Sigmoid colon (tissue), 7 donors: ENCODE data around the gene ENTPD2. TPM values are rescaled to one million over a fixed set of nuclear protein-coding genes. Genes with fewer than 3 reads are reported as not detected.

Experiments
- DNase-seq: peaks from one replicate; pipeline ENCODE4 v3.0.0-alpha.2; 2019
- H3K27ac ChIP-seq, 4 donors: fragments of 200-600 bp; sonication (generic); one replicate each; pipeline ENCODE4 v1.5.1; 2016 to 2019; ENCODE audit warnings: mild to moderate bottlenecking in 1 of 4
- H3K27me3 ChIP-seq, 3 donors: fragments of 200-600 bp; sonication (generic); one replicate each; pipeline ENCODE4 v1.5.1; 2019; ENCODE audit warnings: mild to moderate bottlenecking in 1 of 3
- H3K36me3 ChIP-seq, 4 donors: fragments of 200-600 bp; sonication (generic); one replicate each; pipeline ENCODE4 v1.5.1; 2016 to 2019
- H3K4me1 ChIP-seq, 4 donors: fragments of 200-600 bp; sonication (generic); one replicate each; pipeline ENCODE4 v1.5.1; 2017 to 2019
- H3K4me3 ChIP-seq, 4 donors: fragments of 200-600 bp; sonication (generic); one replicate each; pipeline ENCODE4 v1.5.1; 2017 to 2019; ENCODE audit warnings: mild to moderate bottlenecking in 2 of 4, moderate library complexity in 1 of 4
- H3K9me3 ChIP-seq, 4 donors: fragments of 200-600 bp in 3 of 4; sonication (generic) in 3 of 4; one replicate each; pipeline versions ENCODE4 v1.5.1 to v1.6.1; 2013 to 2019
- EP300 ChIP-seq, 4 donors: sonication (generic); formaldehyde crosslinking; IDR thresholded peaks; one replicate each; pipeline ENCODE4 v1.6.1; 2017; ENCODE audit warnings: antibody characterized with exemption in 4 of 4
- POLR2A ChIP-seq, 2 donors: fragments of 450-650 bp; IDR thresholded peaks; one replicate each; pipeline ENCODE4 v1.6.1; 2016; ENCODE audit warnings: antibody characterized with exemption in 2 of 2, mild to moderate bottlenecking in 2 of 2, moderate library complexity in 2 of 2
- POLR2AphosphoS5 ChIP-seq, 4 donors: sonication (generic); formaldehyde crosslinking; IDR thresholded peaks; one replicate each; pipeline ENCODE4 v1.6.1; 2017; ENCODE audit warnings: antibody characterized with exemption in 4 of 4
- WGBS, 2 donors: extraction: QIAGEN DNeasy Blood & Tissue Kit; methylation state at CpG; one replicate each; pipeline ENCODE4 v1.1.7; 2013; 5-methylcytosine and 5-hydroxymethylcytosine counted together
- intact Hi-C: fragments of 100-400 bp; cut with DNase I; formaldehyde crosslinking; loops from one replicate; pipeline ENCODE4 v1.15.1; 2023
- polyA plus RNA-seq, 3 donors: library from polyadenylated mRNA; stranded (reverse); fragments of 200-250 nt; gene quantifications; one replicate each; pipeline ENCODE4 v1.2.3, GENCODE V29; 2013
- total RNA-seq, 4 donors: library from RNA; depleted of rRNA; stranded (reverse); fragments of >200 nt; gene quantifications; one replicate each; pipeline ENCODE4 v1.1.0, GENCODE V29; 2016
- TF ChIP-seq, protein P1 (sequence below), 4 experiments: fragments of 450-650 bp in 3 of 4; fragments of 200-600 bp in 1 of 4; IDR thresholded peaks; one replicate each; pipeline ENCODE4 v1.5.1; 2016 to 2019; ENCODE audit warnings: antibody characterized with exemption in 4 of 4, mild to moderate bottlenecking in 3 of 4, moderate library complexity in 2 of 4
- donor health status: healthy with polysubstance abuse.
- donor health status: Bipolar disorder and iron deficiency.
- donor health status: healthy.

ENTPD2 gene
- total and polyA plus RNA-seq, 7 donors = 0.92 to 6.4 (median 2.2) TPM; not detected in 1

DNA sequence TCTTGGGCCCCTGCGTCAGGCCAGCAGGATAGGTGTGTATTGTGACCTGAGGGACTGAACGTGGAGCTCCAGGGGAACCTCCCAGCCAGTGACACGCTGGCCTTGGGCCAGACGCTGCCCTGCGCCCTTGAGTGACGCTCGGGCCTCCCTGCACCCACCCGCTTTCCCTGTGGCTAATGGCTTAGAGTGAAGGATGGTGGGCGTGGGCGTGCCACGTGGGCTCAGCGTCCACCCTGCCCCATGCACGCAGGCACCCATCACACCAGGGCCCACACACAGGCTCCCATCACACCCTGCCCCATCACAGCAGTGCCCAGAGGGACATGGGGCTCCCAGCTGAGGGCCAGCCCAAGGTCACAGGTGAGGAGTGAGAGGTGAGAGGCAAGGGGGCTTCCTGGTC lies 16.8 kb downstream of the ENTPD2 start:
- Histone ChIP-seq H3K4me1 (peaks cover 0 to 10% (median 9%) of the 10 kb centered on the region in 4 donors), H3K4me3 (no peak overlapping the region), H3K27ac (no peak overlapping the region), H3K9me3 (no peaks in the 10 kb centered on the region), H3K36me3 (peaks cover 0 to 26% (median 16%) of the 10 kb centered on the region in 4 donors), H3K27me3 (peaks cover 0 to 9% (median 0%) of the 10 kb centered on the region in 3 donors)
- DNase-seq = no peak
- intact Hi-C loops = loop anchor here (10.0 kb wide), 1 partner anchor 192 kb away; the partner anchor contains the start of genes AJM1 and PHPT1
- no peak for TF ChIP-seq POLR2AphosphoS5 (IDR thresholded peaks at IDR 0.05)
- no peak for TF ChIP-seq POLR2A (IDR thresholded peaks at IDR 0.05)
- TF ChIP-seq EP300 (IDR thresholded peaks at IDR 0.05) = no peak
- TF ChIP-seq, protein P1, sequence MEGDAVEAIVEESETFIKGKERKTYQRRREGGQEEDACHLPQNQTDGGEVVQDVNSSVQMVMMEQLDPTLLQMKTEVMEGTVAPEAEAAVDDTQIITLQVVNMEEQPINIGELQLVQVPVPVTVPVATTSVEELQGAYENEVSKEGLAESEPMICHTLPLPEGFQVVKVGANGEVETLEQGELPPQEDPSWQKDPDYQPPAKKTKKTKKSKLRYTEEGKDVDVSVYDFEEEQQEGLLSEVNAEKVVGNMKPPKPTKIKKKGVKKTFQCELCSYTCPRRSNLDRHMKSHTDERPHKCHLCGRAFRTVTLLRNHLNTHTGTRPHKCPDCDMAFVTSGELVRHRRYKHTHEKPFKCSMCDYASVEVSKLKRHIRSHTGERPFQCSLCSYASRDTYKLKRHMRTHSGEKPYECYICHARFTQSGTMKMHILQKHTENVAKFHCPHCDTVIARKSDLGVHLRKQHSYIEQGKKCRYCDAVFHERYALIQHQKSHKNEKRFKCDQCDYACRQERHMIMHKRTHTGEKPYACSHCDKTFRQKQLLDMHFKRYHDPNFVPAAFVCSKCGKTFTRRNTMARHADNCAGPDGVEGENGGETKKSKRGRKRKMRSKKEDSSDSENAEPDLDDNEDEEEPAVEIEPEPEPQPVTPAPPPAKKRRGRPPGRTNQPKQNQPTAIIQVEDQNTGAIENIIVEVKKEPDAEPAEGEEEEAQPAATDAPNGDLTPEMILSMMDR (IDR thresholded peaks at IDR 0.05) = no peak
- WGBS, 2 donors = 48 to 76% methylated on average over 13 of the region's 13 CpGs

DNA sequence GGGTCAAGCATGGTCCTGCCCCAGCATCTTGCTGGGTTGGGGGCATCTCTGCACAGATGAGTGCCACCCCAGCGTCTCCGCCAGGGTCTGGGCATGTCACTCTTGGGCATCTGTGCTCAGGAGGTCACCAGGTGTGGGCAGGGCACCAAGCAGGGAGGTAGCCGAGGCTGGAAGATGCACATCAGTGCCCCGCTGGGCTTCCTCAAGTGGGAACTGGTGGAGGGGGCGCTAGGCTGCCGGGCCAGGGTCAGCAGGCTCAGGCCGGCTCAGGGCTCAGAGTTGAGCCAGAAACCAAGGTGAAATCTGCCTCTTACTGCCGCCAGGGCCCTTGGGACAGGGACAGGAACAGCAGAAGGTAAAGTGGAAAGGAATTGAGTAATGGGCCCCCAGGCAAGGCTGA lies 17.9 kb downstream of the ENTPD2 start:
- WGBS, 2 donors = 82 to 85% methylated on average over 8 of the region's 8 CpGs
- peaks cover 0 to 9% (median 0%) of the 10 kb centered on the region in 3 donors for H3K27me3 ChIP-seq
- peaks cover 0 to 24% (median 16%) of the 10 kb centered on the region in 4 donors for H3K36me3 ChIP-seq
- H3K4me3 ChIP-seq = no peak overlapping the region
- H3K9me3 ChIP-seq = no peaks in the 10 kb centered on the region
- peaks cover 0 to 10% (median 9%) of the 10 kb centered on the region in 4 donors for H3K4me1 ChIP-seq
- H3K27ac ChIP-seq = no peak overlapping the region
- intact Hi-C loops = loop anchor here (1.0 to 10.0 kb wide), 2 partner anchors 191 to 249 kb away; partner anchors contain the start of genes AJM1 and PHPT1
- no peak for TF ChIP-seq POLR2AphosphoS5 (IDR thresholded peaks at IDR 0.05)
- no peak for TF ChIP-seq POLR2A (IDR thresholded peaks at IDR 0.05)
- TF ChIP-seq EP300 (IDR thresholded peaks at IDR 0.05) = no peak
- TF ChIP-seq, protein P1 (IDR thresholded peaks at IDR 0.05) = no peak
- no peak for DNase-seq

DNA sequence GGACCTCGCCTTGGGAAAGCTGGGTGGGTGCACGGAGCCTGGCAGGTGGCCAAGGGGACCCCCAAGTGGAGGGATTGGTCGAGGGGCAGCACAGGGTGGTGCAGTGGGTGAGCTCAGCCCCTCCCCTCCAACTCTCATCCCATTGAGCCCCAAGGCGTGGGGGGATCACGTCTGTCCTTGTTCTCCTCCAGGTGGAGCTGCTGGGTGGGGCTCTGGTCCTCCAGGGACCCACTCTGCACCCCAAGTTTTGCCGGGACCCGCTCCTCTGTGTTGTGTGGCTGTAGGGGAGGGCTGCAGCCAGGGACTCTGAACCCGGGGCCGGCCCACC lies 18.4 kb downstream of the ENTPD2 start:
- Histone ChIP-seq H3K27me3 (peaks cover 0 to 9% (median 0%) of the 10 kb centered on the region in 3 donors), H3K4me3 (no peak overlapping the region), H3K9me3 (no peaks in the 10 kb centered on the region), H3K4me1 (peaks cover 0 to 10% (median 9%) of the 10 kb centered on the region in 4 donors), H3K27ac (no peak overlapping the region), H3K36me3 (peaks cover 0 to 20% (median 16%) of the 10 kb centered on the region in 4 donors)
- TF ChIP-seq POLR2A (IDR thresholded peaks at IDR 0.05) = no peak
- TF ChIP-seq, protein P1 (IDR thresholded peaks at IDR 0.05) = peak in 2 of 4 experiments; percentile 11 to 20
- intact Hi-C loops = loop anchor here (1.0 to 10.0 kb wide), 2 partner anchors 191 to 248 kb away; partner anchors contain the start of genes AJM1 and PHPT1
- WGBS, 2 donors = 33 to 35% methylated on average over 9 of the region's 9 CpGs
- no peak for DNase-seq

DNA sequence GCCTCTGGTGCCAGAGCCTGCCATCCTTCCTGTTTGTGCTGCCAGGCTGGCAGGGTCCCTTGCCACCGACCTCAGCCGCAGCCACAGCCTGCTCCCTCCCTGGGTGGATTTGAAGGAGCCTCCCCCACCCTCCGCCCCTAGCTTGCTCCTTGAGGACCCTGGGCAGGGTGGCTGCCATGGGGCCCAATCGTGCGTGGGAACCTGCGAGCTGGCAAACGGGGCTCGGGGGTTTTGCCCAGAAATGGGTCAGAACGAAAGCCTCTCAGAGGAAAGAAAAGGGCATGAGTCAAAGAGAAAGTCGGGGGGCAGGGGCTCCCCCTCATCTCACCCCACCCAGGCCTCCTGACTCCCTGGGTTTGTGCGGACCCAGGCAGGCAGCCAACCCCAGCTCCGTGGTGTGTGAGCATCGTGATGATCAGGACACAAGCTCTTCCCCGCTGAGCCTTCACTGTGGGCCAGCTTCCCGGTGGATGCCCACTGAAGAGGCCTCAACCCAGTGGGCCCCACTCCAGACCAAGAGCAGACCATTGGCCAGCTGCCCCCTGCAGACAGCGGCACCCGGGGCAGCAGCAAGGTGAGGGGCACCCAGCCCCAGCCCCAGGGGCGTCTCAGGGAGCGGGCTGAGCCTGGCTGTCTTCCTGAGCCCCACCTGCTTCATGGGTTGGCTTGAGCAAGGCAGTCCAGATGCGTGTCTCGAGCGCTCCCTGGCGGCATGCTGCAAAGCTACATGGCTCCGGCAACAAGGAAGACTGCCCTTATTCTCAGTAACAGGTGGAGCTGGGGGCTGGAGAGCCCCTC lies 19.0 kb downstream of the ENTPD2 start:
- DNase-seq = peak; percentile 89
- intact Hi-C loops = loop anchor here (1.0 to 10.0 kb wide), 2 partner anchors 190 to 248 kb away; partner anchors contain the start of genes AJM1 and PHPT1
- no peaks in the 10 kb centered on the region for H3K9me3 ChIP-seq
- no peak overlapping the region for H3K27ac ChIP-seq
- 5 to 7% methylated on average over 24 of the region's 24 CpGs for WGBS, 2 donors
- peaks cover 0 to 9% (median 0%) of the 10 kb centered on the region in 3 donors for H3K27me3 ChIP-seq
- peaks cover 0 to 10% (median 9%) of the 10 kb centered on the region in 4 donors for H3K4me1 ChIP-seq
- TF ChIP-seq POLR2A (IDR thresholded peaks at IDR 0.05) = no peak
- TF ChIP-seq, protein P1 (IDR thresholded peaks at IDR 0.05) = peak; percentile 80 to 92 (median 86)
- no peak for TF ChIP-seq EP300 (IDR thresholded peaks at IDR 0.05)
- TF ChIP-seq POLR2AphosphoS5 (IDR thresholded peaks at IDR 0.05) = no peak
- peaks cover 0 to 14% (median 12%) of the 10 kb centered on the region in 4 donors for H3K36me3 ChIP-seq
- no peak overlapping the region for H3K4me3 ChIP-seq
